OCI-LY3 (cell line): ENCODE results near the gene BCL6.

Experiments used
- CTCF ChIP-seq: fragments of 200-600, 300-600 bp; sonication (generic); IDR thresholded peaks from 2 replicates; pipeline ENCODE4 v1.5.1; 2014; ENCODE audit warnings: antibody characterized with exemption, low read length, low read depth
- EZH2phosphoT487 ChIP-seq: fragments of 200-600 bp; shearing (Covaris generic); IDR thresholded peaks from 2 replicates; pipeline ENCODE4 v1.6.1; 2018; ENCODE audit warnings: antibody characterized with exemption, mixed run types, low read depth

DNA sequence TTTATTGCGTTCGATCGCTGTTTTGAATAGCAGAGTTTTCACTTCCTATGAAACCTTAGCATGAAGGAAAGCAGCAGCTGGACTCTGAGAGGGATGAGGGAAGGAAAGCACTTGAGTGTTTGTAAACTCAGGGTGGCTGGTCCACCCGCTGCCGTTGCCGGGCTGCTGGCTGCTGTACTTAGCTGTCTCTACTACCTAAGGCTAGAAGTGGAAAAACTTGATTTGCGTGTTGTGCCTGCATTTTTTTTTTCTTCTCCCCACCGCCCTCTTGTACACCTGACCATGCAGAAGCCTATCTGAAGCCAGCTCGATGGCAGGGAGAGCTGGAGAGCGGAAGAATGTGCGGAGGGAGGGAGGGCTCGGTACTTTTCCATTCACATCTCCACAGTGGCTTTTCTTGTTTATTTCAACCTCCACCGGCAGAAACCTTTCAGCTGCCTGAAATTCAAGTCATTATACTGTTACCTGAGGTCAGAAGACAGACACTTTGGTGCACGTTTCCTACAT, 4.8 kb upstream of the BCL6 start:
- TF ChIP-seq CTCF (no peak), EZH2phosphoT487 (no peak)
